Neural cell (in vitro differentiated cells): Measurements from ENCODE around the gene ARHGAP20. TPM values are rescaled to one million over a fixed set of nuclear protein-coding genes. Genes with fewer than 3 reads are reported as not detected.
A peak's percentile ranks its signal among the peaks of the same experiment; 100 is the strongest.

Experiments used
- H2AFZ ChIP-seq: fragments of 200-600, 300-800 bp; sonication (generic), shearing (Covaris generic); 2 replicates; pipeline ENCODE4 v1.6.0; 2014; ENCODE audit warnings: low read depth, mild to moderate bottlenecking, antibody characterized with exemption, low read length, moderate library complexity
- H3F3A ChIP-seq: fragments of 200-600 bp; shearing (Covaris generic); 2 replicates; pipeline ENCODE4 v1.6.1; 2016; ENCODE audit warnings: mild to moderate bottlenecking, moderate library complexity, mixed read lengths, antibody characterized with exemption, low read length; ENCODE audit not compliant: insufficient read depth, poor library complexity, severe bottlenecking
- H3K27ac ChIP-seq: fragments of 200-600, 300-800 bp; sonication (generic), shearing (Covaris generic); 2 replicates; pipeline ENCODE4 v1.5.1; 2014; ENCODE audit warnings: mild to moderate bottlenecking, low read length, moderate library complexity
- H3K27me3 ChIP-seq: fragments of 300-800, 200-600 bp; sonication (generic), shearing (Covaris generic); 2 replicates; pipeline ENCODE4 v1.6.0; 2014; ENCODE audit warnings: mild to moderate bottlenecking, low read depth, low read length, moderate library complexity; ENCODE audit not compliant: insufficient read depth
- H3K36me3 ChIP-seq: fragments of 300-800, 200-600 bp; sonication (generic), shearing (Covaris generic); 2 replicates; pipeline ENCODE4 v1.5.1; 2014; ENCODE audit warnings: mild to moderate bottlenecking, antibody characterized with exemption, low read length, moderate library complexity; ENCODE audit not compliant: insufficient read depth
- H3K4me2 ChIP-seq: fragments of 300-800, 200-600 bp; sonication (generic), shearing (Covaris generic); 2 replicates; pipeline ENCODE4 v1.6.0; 2014; ENCODE audit warnings: mild to moderate bottlenecking, low read length
- H3K4me3 ChIP-seq: fragments of 300-800, 200-600 bp; sonication (generic), shearing (Covaris generic); 2 replicates; pipeline ENCODE4 v1.5.1; 2014; ENCODE audit warnings: mild to moderate bottlenecking, low read length, moderate library complexity
- H3K79me2 ChIP-seq: fragments of 200-600 bp; shearing (Covaris generic); replicated peaks from 2 replicates; pipeline ENCODE4 v1.6.0; 2014; ENCODE audit warnings: mild to moderate bottlenecking, low read length, moderate library complexity; ENCODE audit not compliant: insufficient read depth
- H3K9ac ChIP-seq: fragments of 300-800, 200-600 bp; sonication (generic), shearing (Covaris generic); 2 replicates; pipeline ENCODE4 v1.6.1; 2016; ENCODE audit warnings: mild to moderate bottlenecking, low read length, mixed read lengths
- H3K9me2 ChIP-seq: fragments of 200-600 bp; shearing (Covaris generic); 2 replicates; pipeline ENCODE4 v1.6.1; 2016; ENCODE audit warnings: mild to moderate bottlenecking, low read length, mixed read lengths; ENCODE audit not compliant: insufficient read depth
- H3K9me3 ChIP-seq: fragments of 200-600, 300-800 bp; sonication (generic), shearing (Covaris generic); 2 replicates; pipeline ENCODE4 v1.6.1; 2016; ENCODE audit warnings: mild to moderate bottlenecking, mixed run types, low read length, moderate library complexity, mixed read lengths
- H4K20me1 ChIP-seq: fragments of 200-600 bp; shearing (Covaris generic); 2 replicates; pipeline ENCODE4 v1.6.1; 2016; ENCODE audit warnings: mild to moderate bottlenecking, mixed run types; ENCODE audit not compliant: insufficient read depth
- CTCF ChIP-seq: fragments of 450-650 bp; IDR thresholded peaks from 2 replicates; pipeline ENCODE4 v1.5.1; 2014; ENCODE audit warnings: antibody characterized with exemption, mild to moderate bottlenecking, moderate library complexity; ENCODE audit not compliant: poor library complexity, severe bottlenecking
- EP300 ChIP-seq: fragments of 450-650 bp; conservative IDR thresholded peaks from 2 replicates; pipeline ENCODE4 v1.6.1; 2014; ENCODE audit warnings: antibody characterized with exemption, mild to moderate bottlenecking, moderate library complexity; ENCODE audit not compliant: poor library complexity, severe bottlenecking
- EZH2 ChIP-seq: fragments of 200-600, 300-800 bp; shearing (Covaris generic), sonication (generic); IDR thresholded peaks from 2 replicates; pipeline ENCODE4 v1.6.1; 2014; ENCODE audit warnings: antibody characterized with exemption, low read length, borderline replicate concordance, mild to moderate bottlenecking; ENCODE audit not compliant: insufficient read depth, poor library complexity, severe bottlenecking
- MXI1 ChIP-seq: fragments of 450-650 bp; conservative IDR thresholded peaks from 2 replicates; pipeline ENCODE4 v1.6.1; 2014; ENCODE audit warnings: antibody characterized with exemption, mild to moderate bottlenecking; ENCODE audit not compliant: poor library complexity, severe bottlenecking
- POLR2AphosphoS5 ChIP-seq: IDR thresholded peaks from 2 replicates; pipeline ENCODE4 v1.6.1; 2012
- RAD21 ChIP-seq: fragments of 450-650 bp; conservative IDR thresholded peaks from 2 replicates; pipeline ENCODE4 v1.6.1; 2014; ENCODE audit warnings: antibody characterized with exemption, mild to moderate bottlenecking, moderate library complexity
- REST ChIP-seq: IDR thresholded peaks from 2 replicates; pipeline ENCODE4 v1.6.1; 2012; ENCODE audit warnings: borderline replicate concordance
- SMC3 ChIP-seq: fragments of 450-650 bp; conservative IDR thresholded peaks from 2 replicates; pipeline ENCODE4 v1.6.1; 2014; ENCODE audit warnings: antibody characterized with exemption, mild to moderate bottlenecking, moderate library complexity; ENCODE audit not compliant: poor library complexity
- TAF1 ChIP-seq: IDR thresholded peaks from 2 replicates; pipeline ENCODE4 v1.6.1; 2012; ENCODE audit warnings: low read depth
- polyA plus RNA-seq: library from polyadenylated mRNA; depleted of rRNA; stranded (reverse); fragments of >200 nt; gene quantifications from 2 replicates; pipeline ENCODE4 v1.2.3, GENCODE V29; 2014

ARHGAP20 gene
- polyA plus RNA-seq, 1 donor from 2014 or later, result 1.2 TPM

DNA sequence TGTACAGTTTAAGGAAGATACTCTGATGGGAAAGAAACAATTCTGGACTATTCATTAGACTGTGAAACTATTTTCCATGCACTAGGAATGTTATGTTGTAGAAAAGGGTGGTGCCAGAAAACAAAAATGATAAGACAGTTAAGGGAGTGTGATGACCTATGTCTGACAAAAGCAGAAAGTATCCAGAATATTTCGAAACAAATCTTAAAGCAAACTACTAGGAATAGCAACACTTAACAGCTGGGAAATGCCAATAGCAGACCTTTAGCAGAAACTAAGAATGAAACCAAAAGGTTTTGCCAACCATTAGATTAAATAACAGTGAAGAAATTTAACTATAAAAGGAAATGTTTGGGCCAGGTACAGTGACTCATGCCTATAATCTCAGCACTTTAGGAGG is 3.3 kb upstream of the ARHGAP20 start:
- H3F3A ChIP-seq, result no peaks in the 10 kb centered on the region
- no peaks in the 10 kb centered on the region for H3K79me2 ChIP-seq
- no peak overlapping the region for H3K4me3 ChIP-seq
- H3K27me3 ChIP-seq, result peaks cover 49% of the 10 kb centered on the region
- H3K9me3 ChIP-seq, result no peaks in the 10 kb centered on the region
- no peaks in the 10 kb centered on the region for H4K20me1 ChIP-seq
- no peak overlapping the region for H3K27ac ChIP-seq
- no peak overlapping the region for H3K9ac ChIP-seq
- H2AFZ ChIP-seq, result no peak overlapping the region
- no peaks in the 10 kb centered on the region for H3K36me3 ChIP-seq
- no peaks in the 10 kb centered on the region for H3K9me2 ChIP-seq
- no peak overlapping the region for H3K4me2 ChIP-seq
- TF ChIP-seq SMC3 (no peak), MXI1 (no peak), EP300 (no peak), RAD21 (no peak), TAF1 (no peak), POLR2AphosphoS5 (no peak), REST (no peak), CTCF (no peak), EZH2 (no peak)

DNA sequence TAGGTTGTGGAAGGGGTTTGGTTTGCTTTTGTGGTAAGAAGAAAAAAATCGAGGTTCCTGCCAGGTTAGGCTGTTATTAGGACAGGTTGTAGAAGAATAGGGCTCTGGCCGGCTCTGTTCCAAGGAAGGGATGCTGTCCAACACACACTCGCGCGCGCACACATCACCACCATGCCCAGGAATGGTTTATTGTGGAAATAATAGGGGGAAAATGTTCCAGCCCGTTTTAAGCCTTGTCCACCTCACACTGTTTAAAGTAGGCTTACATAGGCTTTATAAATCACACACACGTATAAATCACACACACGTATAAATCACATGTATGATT is 1.2 kb upstream of the ARHGAP20 start:
- H3K9ac ChIP-seq, result peak overlapping the region; percentile 65
- no peak overlapping the region for H3K4me2 ChIP-seq
- H3K27me3 ChIP-seq, result peaks cover 70% of the 10 kb centered on the region

More for the DNA sequence above, 1.2 kb upstream of the ARHGAP20 start:
- Histone ChIP-seq H4K20me1 (no peaks in the 10 kb centered on the region), H3K36me3 (no peaks in the 10 kb centered on the region), H2AFZ (no peak overlapping the region), H3K4me3 (peak overlapping the region; percentile 82), H3F3A (no peaks in the 10 kb centered on the region), H3K9me3 (no peaks in the 10 kb centered on the region), H3K9me2 (no peaks in the 10 kb centered on the region), H3K27ac (no peak overlapping the region), H3K79me2 (no peaks in the 10 kb centered on the region)
- TF ChIP-seq POLR2AphosphoS5 (no peak), MXI1 (no peak), EZH2 (no peak), CTCF (no peak), RAD21 (no peak), TAF1 (no peak), REST (no peak), EP300 (no peak), SMC3 (no peak)
